Ishikawa (cell line): ENCODE results near the gene LRP4.

ENCODE experiments used
- CEBPB ChIP-seq: IDR thresholded peaks from 2 replicates; pipeline ENCODE4 v1.6.1; 2012
- CREB1 ChIP-seq: IDR thresholded peaks from 2 replicates; pipeline ENCODE4 v1.6.1; 2012; ENCODE audit warnings: low read depth
- EGR1 ChIP-seq: IDR thresholded peaks from 2 replicates; pipeline ENCODE4 v1.6.1; 2012
- EP300 ChIP-seq: IDR thresholded peaks from 2 replicates; pipeline ENCODE4 v1.6.1; 2012; ENCODE audit warnings: borderline replicate concordance
- FOXM1 ChIP-seq: IDR thresholded peaks from 2 replicates; pipeline ENCODE4 v1.6.1; 2012; ENCODE audit warnings: low read depth, borderline replicate concordance
- MAX ChIP-seq: IDR thresholded peaks from 2 replicates; pipeline ENCODE4 v1.6.1; 2012
- NFIC ChIP-seq: IDR thresholded peaks from 2 replicates; pipeline ENCODE4 v1.6.1; 2012
- RAD21 ChIP-seq: IDR thresholded peaks from 2 replicates; pipeline ENCODE4 v1.6.1; 2012; ENCODE audit warnings: low read depth
- REST ChIP-seq: IDR thresholded peaks from 2 replicates; pipeline ENCODE4 v1.6.1; 2012; ENCODE audit warnings: low read depth, mild to moderate bottlenecking
- TAF1 ChIP-seq: IDR thresholded peaks from 2 replicates; pipeline ENCODE4 v1.6.1; 2012; ENCODE audit warnings: low read depth, mild to moderate bottlenecking
- TCF12 ChIP-seq: IDR thresholded peaks from 2 replicates; pipeline ENCODE4 v1.6.1; 2012; ENCODE audit warnings: low read depth
- TEAD4 ChIP-seq: IDR thresholded peaks from 2 replicates; pipeline ENCODE4 v1.6.1; 2012
- USF1 ChIP-seq: IDR thresholded peaks from 2 replicates; pipeline ENCODE4 v1.6.1; 2012
- YY1 ChIP-seq: IDR thresholded peaks from 2 replicates; pipeline ENCODE4 v1.6.1; 2012; ENCODE audit warnings: low read depth
- ZBTB7A ChIP-seq: IDR thresholded peaks from 2 replicates; pipeline ENCODE4 v1.6.1; 2012; ENCODE audit warnings: low read depth

The LRP4 gene

GRCh38 chr11:46944356-46945075, 26.2 kb upstream of the LRP4 start:
- no peak for TF ChIP-seq REST
- no peak for TF ChIP-seq USF1
- no peak for TF ChIP-seq TAF1
- no peak for TF ChIP-seq NFIC
- no peak for TF ChIP-seq RAD21

GRCh38 chr11:46942172-46942571, 23.8 kb upstream of the LRP4 start:
- TF ChIP-seq EP300 (no peak), FOXM1 (no peak), TAF1 (no peak), EGR1 (no peak), MAX (no peak), CEBPB (no peak), ZBTB7A (no peak), USF1 (no peak), CREB1 (no peak), RAD21 (no peak), TCF12 (no peak), YY1 (no peak), NFIC (no peak)

- TF ChIP-seq TAF1 (peak; percentile 72), REST (no peak), MAX (peak; percentile 77), RAD21 (peak; percentile 17; the same call in 1 of the 2 replicates), CREB1 (0 out of 2 replicates have a peak, but pooled peaks have one; percentile 24), USF1 (peak; percentile 71), NFIC (0 out of 2 replicates have a peak, but pooled peaks have one; percentile 23), CEBPB (no peak), ZBTB7A (no peak), EGR1 (0 out of 2 replicates have a peak, but pooled peaks have one; percentile 24), TEAD4 (peak; percentile 48; the same call in 1 of the 2 replicates), TCF12 (0 out of 2 replicates have a peak, but pooled peaks have one; percentile 47), YY1 (peak; percentile 76; the same call in 1 of the 2 replicates)
Observed at GRCh38 chr11:46936138-46937110, 18.1 kb upstream of the LRP4 start, which contains the start of gene CSTPP1. Gene CSTPP1 (plus strand): TSS chr11:46936761. CDS start chr11:46936806, 45 bp downstream.

GRCh38 chr11:46930089-46930488, 11.7 kb upstream of the LRP4 start:
- no peak for TF ChIP-seq MAX
- no peak for TF ChIP-seq ZBTB7A
- TF ChIP-seq CEBPB, result no peak
- TF ChIP-seq TCF12, result no peak
- no peak for TF ChIP-seq TAF1
- no peak for TF ChIP-seq YY1
- no peak for TF ChIP-seq EGR1
- TF ChIP-seq TEAD4, result no peak
- TF ChIP-seq CREB1, result no peak
- TF ChIP-seq NFIC, result no peak
- TF ChIP-seq FOXM1, result no peak
- TF ChIP-seq REST, result no peak
- no peak for TF ChIP-seq EP300
- no peak for TF ChIP-seq RAD21
- no peak for TF ChIP-seq USF1
